Upper lobe of left lung (tissue), 6 donors: ENCODE data around the gene NR3C2. TPM values are rescaled to one million over a fixed set of nuclear protein-coding genes. Genes with fewer than 3 reads are reported as not detected.

Experiments used
- ATAC-seq, 2 donors: fragments of 200-7000 bp; cut with Tn5 transposase; one replicate each; pipeline ENCODE4 v1.9.1; 2022; ENCODE audit warnings: mild to moderate bottlenecking in 2 of 2, moderate library complexity in 2 of 2; ENCODE audit not compliant: low FRiP score in 2 of 2
- DNase-seq, 2 donors: peaks; one replicate each; pipeline ENCODE4 v3.0.0-alpha.2; 2019 to 2020
- H3K27ac ChIP-seq, 4 donors: fragments of 200-600 bp; sonication (generic); one replicate each; pipeline ENCODE4 v1.5.1; 2016 to 2019
- H3K27me3 ChIP-seq, 4 donors: fragments of 200-600 bp; sonication (generic); one replicate each; pipeline ENCODE4 v1.5.1; 2017 to 2019
- H3K36me3 ChIP-seq, 4 donors: fragments of 200-600 bp; sonication (generic); one replicate each; pipeline ENCODE4 v1.5.1; 2016 to 2019
- H3K4me1 ChIP-seq, 4 donors: fragments of 200-600 bp; sonication (generic); one replicate each; pipeline ENCODE4 v1.5.1; 2018 to 2019
- H3K4me3 ChIP-seq, 4 donors: fragments of 200-600 bp; sonication (generic); one replicate each; pipeline ENCODE4 v1.5.1; 2017 to 2019; ENCODE audit warnings: mild to moderate bottlenecking in 2 of 4, moderate library complexity in 1 of 4
- H3K9me3 ChIP-seq, 4 donors: fragments of 200-600 bp; sonication (generic); one replicate each; pipeline ENCODE4 v1.5.1; 2018 to 2019
- CTCF ChIP-seq, 6 experiments: fragments of 450-650 bp in 4 of 6; fragments of 200-600 bp in 2 of 6; sonication (generic) in 2 of 6; IDR thresholded peaks; one replicate each; pipeline ENCODE4 v1.5.1; 2016 to 2019; ENCODE audit warnings: antibody characterized with exemption in 6 of 6
- EP300 ChIP-seq, 4 donors: sonication (generic); formaldehyde crosslinking; IDR thresholded peaks; one replicate each; pipeline ENCODE4 v1.5.1; 2017; ENCODE audit warnings: antibody characterized with exemption in 4 of 4, control low read depth in 2 of 4
- POLR2A ChIP-seq, 4 donors: fragments of 450-650 bp; IDR thresholded peaks; one replicate each; pipeline ENCODE4 v1.5.1; 2016 to 2017; ENCODE audit warnings: antibody characterized with exemption in 4 of 4, mild to moderate bottlenecking in 2 of 4
- POLR2AphosphoS5 ChIP-seq, 2 donors: sonication (generic); formaldehyde crosslinking; IDR thresholded peaks; one replicate each; pipeline ENCODE4 v1.5.1; 2017; ENCODE audit warnings: antibody characterized with exemption in 2 of 2
- WGBS, 2 donors: methylation state at CpG; one replicate each; pipeline ENCODE4 v1.1.5; 2017 to 2018; 5-methylcytosine and 5-hydroxymethylcytosine counted together
- total RNA-seq, 6 donors: library from RNA; depleted of rRNA in 4 of 6; stranded (reverse); fragments of >200 nt in 4 of 6; gene quantifications; one replicate each; pipeline versions ENCODE4 v1.1.0 to v1.2.1, GENCODE V29; 2016 to 2021
- donor health status: DM: no; HTN: no; CAD: no; lungs with moderate emphysema.
- donor health status: DM: no; HTN: yes; CAD: no; lungs with severe emphysema.

NR3C2 gene
- total RNA-seq, 6 donors from 2014 or later: 10.3 to 39.8 (median 23.7) TPM

- DNase-seq (no peak), ATAC-seq (no peak)
- Histone ChIP-seq H3K27ac (no peak overlapping the region), H3K9me3 (no peaks in the 10 kb centered on the region), H3K4me3 (no peak overlapping the region), H3K27me3 (no peaks in the 10 kb centered on the region), H3K36me3 (no peaks in the 10 kb centered on the region), H3K4me1 (no peaks in the 10 kb centered on the region)
- 83% methylated on average over 3 of the region's 3 CpGs for WGBS, 2 donors
- no peak for TF ChIP-seq EP300 (IDR thresholded peaks at IDR 0.05)
These were observed 270.6 kb downstream of the NR3C2 start for GRCh38 chr4:148171596-148171995.

- Histone ChIP-seq H3K36me3 (no peaks in the 10 kb centered on the region), H3K4me1 (peaks cover 0 to 4% (median 1%) of the 10 kb centered on the region in 4 donors), H3K27ac (no peak overlapping the region), H3K9me3 (no peaks in the 10 kb centered on the region), H3K27me3 (no peaks in the 10 kb centered on the region), H3K4me3 (no peak overlapping the region)
- ATAC-seq (no peak), DNase-seq (no peak)
- WGBS, 2 donors: 68 to 84% methylated on average over 7 of the region's 7 CpGs
- TF ChIP-seq POLR2AphosphoS5 (IDR thresholded peaks at IDR 0.05): no peak
- TF ChIP-seq POLR2A (IDR thresholded peaks at IDR 0.05): no peak
- TF ChIP-seq CTCF (IDR thresholded peaks at IDR 0.05): no peak
- no peak for TF ChIP-seq EP300 (IDR thresholded peaks at IDR 0.05)
These were observed 271.5 kb downstream of the NR3C2 start for GRCh38 chr4:148170408-148171365.

GRCh38 chr4:148166132-148166591 lies 276.1 kb downstream of the NR3C2 start:
- 57 to 72% methylated on average over 6 of the region's 6 CpGs for WGBS, 2 donors
- Histone ChIP-seq H3K9me3 (no peaks in the 10 kb centered on the region), H3K27ac (peak overlapping the region in 1 of 4 donors; percentile 28), H3K4me1 (peaks cover 0 to 10% (median 1%) of the 10 kb centered on the region in 4 donors), H3K27me3 (no peaks in the 10 kb centered on the region), H3K36me3 (no peaks in the 10 kb centered on the region), H3K4me3 (peak overlapping the region in 2 of 4 donors; percentile 5 to 9)
- ATAC-seq (peak in 1 of 2 donors; percentile 69), DNase-seq (peak in 1 of 2 donors; percentile 25)
- TF ChIP-seq POLR2AphosphoS5 (IDR thresholded peaks at IDR 0.05): no peak
- no peak for TF ChIP-seq CTCF (IDR thresholded peaks at IDR 0.05)
- TF ChIP-seq EP300 (IDR thresholded peaks at IDR 0.05): no peak
- no peak for TF ChIP-seq POLR2A (IDR thresholded peaks at IDR 0.05)

GRCh38 chr4:148164557-148164956 lies 277.7 kb downstream of the NR3C2 start:
- no peak for TF ChIP-seq POLR2A (IDR thresholded peaks at IDR 0.05)
- TF ChIP-seq POLR2AphosphoS5 (IDR thresholded peaks at IDR 0.05): no peak
- no peak for TF ChIP-seq EP300 (IDR thresholded peaks at IDR 0.05)
- no peak for TF ChIP-seq CTCF (IDR thresholded peaks at IDR 0.05)
- 49 to 53% methylated on average over 2 of the region's 2 CpGs for WGBS, 2 donors
- H3K27ac ChIP-seq: no peak overlapping the region

GRCh38 chr4:148162991-148163390 lies 279.2 kb downstream of the NR3C2 start:
- no peak overlapping the region for H3K27ac ChIP-seq
- no peaks in the 10 kb centered on the region for H3K27me3 ChIP-seq
- 86 to 96% methylated on average over 1 of the region's 1 CpG for WGBS, 2 donors
- TF ChIP-seq CTCF (IDR thresholded peaks at IDR 0.05): no peak
- TF ChIP-seq EP300 (IDR thresholded peaks at IDR 0.05): no peak
- TF ChIP-seq POLR2A (IDR thresholded peaks at IDR 0.05): no peak
- no peak for TF ChIP-seq POLR2AphosphoS5 (IDR thresholded peaks at IDR 0.05)
- no peak overlapping the region for H3K4me3 ChIP-seq
- no peaks in the 10 kb centered on the region for H3K36me3 ChIP-seq
- ATAC-seq (no peak), DNase-seq (no peak)
- no peaks in the 10 kb centered on the region for H3K9me3 ChIP-seq
- peaks cover 0 to 10% (median 1%) of the 10 kb centered on the region in 4 donors for H3K4me1 ChIP-seq

More at GRCh38 chr4:148164557-148164956, 277.7 kb downstream of the NR3C2 start:
- Histone ChIP-seq H3K36me3 (no peaks in the 10 kb centered on the region), H3K9me3 (no peaks in the 10 kb centered on the region), H3K4me3 (no peak overlapping the region), H3K4me1 (peaks cover 0 to 10% (median 1%) of the 10 kb centered on the region in 4 donors), H3K27me3 (no peaks in the 10 kb centered on the region)
- no peak for DNase-seq
- ATAC-seq: no peak
